ENCODE data around the gene REX1BD. TPM values are rescaled to one million over a fixed set of nuclear protein-coding genes. Genes with fewer than 3 reads are reported as not detected.

Gene REX1BD
- total and polyA plus RNA-seq, 10 of the 15 experiments (the other 5 are each of a cell fraction or from before 2014, with no cell fraction given): 1.1 to 101 (median 35.0) TPM

DNA sequence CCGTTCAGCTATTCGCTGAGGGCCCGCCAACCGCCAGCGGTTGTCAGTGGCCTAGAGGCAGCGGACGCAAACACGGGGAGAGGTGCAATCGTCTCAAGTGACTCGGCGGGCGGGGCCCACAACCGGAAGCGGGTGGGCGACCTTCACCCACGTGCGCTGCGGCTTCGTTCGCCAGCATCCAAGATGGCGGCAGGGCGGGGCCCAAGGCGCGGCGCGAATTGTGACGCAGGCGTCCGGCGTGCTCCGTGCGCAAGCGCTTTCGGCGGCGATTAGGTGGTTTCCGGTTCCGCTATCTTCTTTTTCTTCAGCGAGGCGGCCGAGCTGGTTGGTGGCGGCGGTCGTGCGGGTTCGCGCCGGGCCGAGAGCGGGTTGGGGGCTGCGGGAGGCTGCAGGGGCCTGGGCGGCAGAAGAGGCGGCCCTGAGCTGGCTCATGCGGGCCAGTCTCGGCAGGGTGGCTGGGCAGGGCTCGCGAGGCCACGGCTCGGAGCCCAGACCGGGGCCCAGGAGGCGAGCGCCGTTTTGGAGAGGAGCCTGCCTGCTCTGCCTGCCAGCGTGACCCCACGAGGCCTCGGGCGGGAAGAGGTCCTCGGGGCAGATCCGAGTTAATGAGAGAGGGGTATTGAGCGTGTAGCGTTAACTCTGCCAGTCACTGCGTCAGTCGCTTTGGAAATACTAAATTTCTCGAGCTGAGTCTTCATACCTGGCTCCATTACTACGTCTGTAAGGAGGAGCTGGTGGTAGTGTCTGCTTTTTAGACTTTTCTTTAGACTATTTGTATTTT, 16.8 kb upstream of the REX1BD start, which contains the start of gene UBA52 (continued):
- TF ChIP-seq, protein P1, sequence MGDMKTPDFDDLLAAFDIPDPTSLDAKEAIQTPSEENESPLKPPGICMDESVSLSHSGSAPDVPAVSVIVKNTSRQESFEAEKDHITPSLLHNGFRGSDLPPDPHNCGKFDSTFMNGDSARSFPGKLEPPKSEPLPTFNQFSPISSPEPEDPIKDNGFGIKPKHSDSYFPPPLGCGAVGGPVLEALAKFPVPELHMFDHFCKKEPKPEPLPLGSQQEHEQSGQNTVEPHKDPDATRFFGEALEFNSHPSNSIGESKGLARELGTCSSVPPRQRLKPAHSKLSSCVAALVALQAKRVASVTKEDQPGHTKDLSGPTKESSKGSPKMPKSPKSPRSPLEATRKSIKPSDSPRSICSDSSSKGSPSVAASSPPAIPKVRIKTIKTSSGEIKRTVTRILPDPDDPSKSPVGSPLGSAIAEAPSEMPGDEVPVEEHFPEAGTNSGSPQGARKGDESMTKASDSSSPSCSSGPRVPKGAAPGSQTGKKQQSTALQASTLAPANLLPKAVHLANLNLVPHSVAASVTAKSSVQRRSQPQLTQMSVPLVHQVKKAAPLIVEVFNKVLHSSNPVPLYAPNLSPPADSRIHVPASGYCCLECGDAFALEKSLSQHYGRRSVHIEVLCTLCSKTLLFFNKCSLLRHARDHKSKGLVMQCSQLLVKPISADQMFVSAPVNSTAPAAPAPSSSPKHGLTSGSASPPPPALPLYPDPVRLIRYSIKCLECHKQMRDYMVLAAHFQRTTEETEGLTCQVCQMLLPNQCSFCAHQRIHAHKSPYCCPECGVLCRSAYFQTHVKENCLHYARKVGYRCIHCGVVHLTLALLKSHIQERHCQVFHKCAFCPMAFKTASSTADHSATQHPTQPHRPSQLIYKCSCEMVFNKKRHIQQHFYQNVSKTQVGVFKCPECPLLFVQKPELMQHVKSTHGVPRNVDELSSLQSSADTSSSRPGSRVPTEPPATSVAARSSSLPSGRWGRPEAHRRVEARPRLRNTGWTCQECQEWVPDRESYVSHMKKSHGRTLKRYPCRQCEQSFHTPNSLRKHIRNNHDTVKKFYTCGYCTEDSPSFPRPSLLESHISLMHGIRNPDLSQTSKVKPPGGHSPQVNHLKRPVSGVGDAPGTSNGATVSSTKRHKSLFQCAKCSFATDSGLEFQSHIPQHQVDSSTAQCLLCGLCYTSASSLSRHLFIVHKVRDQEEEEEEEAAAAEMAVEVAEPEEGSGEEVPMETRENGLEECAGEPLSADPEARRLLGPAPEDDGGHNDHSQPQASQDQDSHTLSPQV (IDR thresholded peaks at IDR 0.05): no peak
- TF ChIP-seq RFX5 (IDR thresholded peaks at IDR 0.05; ENCODE audit: low read depth, low read length) (peak; percentile 85), EGR1 (IDR thresholded peaks at IDR 0.05; ENCODE audit: borderline replicate concordance in 1 of 2, low read depth in 2 of 2, low read length in 2 of 2) (peak; percentile 50 to 90), KLF5 (IDR thresholded peaks at IDR 0.05; ENCODE audit: partially characterized antibody) (no peak), HCFC1 (IDR thresholded peaks at IDR 0.05; ENCODE audit: low read length) (peak; percentile 91), ZNF207 (IDR thresholded peaks at IDR 0.05; ENCODE audit: borderline replicate concordance) (peak; percentile 77; the same call in 1 of the 2 replicates), BMI1 (IDR thresholded peaks at IDR 0.05; ENCODE audit: borderline replicate concordance) (no peak), IKZF2 (IDR thresholded peaks at IDR 0.05) (no peak), NR2C2 (IDR thresholded peaks at IDR 0.05; ENCODE audit: borderline replicate concordance, control insufficient read depth, insufficient read length, low read depth) (no peak), PML (IDR thresholded peaks at IDR 0.05; ENCODE audit: low read length) (peak; percentile 94), MYC (IDR thresholded peaks at IDR 0.05; ENCODE audit: insufficient read depth, insufficient read length, insufficient replicate concordance, low read length, severe bottlenecking) (peak; percentile 84), NR2C1 (IDR thresholded peaks at IDR 0.05) (peak; percentile 86), CBX3 (IDR thresholded peaks at IDR 0.05; ENCODE audit: borderline replicate concordance, low read depth) (no peak), RELA (IDR thresholded peaks at IDR 0.05; ENCODE audit: borderline replicate concordance, partially characterized antibody) (peak; percentile 89), IRF4 (IDR thresholded peaks at IDR 0.05; ENCODE audit: low read depth, low read length) (0 out of 2 replicates have a peak, but pooled peaks have one; percentile 22), RAD51 (IDR thresholded peaks at IDR 0.05) (peak; percentile 90), MEF2B (IDR thresholded peaks at IDR 0.05; ENCODE audit: partially characterized antibody, poor library complexity, severe bottlenecking) (no peak), KDM1A (IDR thresholded peaks at IDR 0.05; ENCODE audit: borderline replicate concordance) (no peak)
- TF ChIP-seq, protein P2, sequence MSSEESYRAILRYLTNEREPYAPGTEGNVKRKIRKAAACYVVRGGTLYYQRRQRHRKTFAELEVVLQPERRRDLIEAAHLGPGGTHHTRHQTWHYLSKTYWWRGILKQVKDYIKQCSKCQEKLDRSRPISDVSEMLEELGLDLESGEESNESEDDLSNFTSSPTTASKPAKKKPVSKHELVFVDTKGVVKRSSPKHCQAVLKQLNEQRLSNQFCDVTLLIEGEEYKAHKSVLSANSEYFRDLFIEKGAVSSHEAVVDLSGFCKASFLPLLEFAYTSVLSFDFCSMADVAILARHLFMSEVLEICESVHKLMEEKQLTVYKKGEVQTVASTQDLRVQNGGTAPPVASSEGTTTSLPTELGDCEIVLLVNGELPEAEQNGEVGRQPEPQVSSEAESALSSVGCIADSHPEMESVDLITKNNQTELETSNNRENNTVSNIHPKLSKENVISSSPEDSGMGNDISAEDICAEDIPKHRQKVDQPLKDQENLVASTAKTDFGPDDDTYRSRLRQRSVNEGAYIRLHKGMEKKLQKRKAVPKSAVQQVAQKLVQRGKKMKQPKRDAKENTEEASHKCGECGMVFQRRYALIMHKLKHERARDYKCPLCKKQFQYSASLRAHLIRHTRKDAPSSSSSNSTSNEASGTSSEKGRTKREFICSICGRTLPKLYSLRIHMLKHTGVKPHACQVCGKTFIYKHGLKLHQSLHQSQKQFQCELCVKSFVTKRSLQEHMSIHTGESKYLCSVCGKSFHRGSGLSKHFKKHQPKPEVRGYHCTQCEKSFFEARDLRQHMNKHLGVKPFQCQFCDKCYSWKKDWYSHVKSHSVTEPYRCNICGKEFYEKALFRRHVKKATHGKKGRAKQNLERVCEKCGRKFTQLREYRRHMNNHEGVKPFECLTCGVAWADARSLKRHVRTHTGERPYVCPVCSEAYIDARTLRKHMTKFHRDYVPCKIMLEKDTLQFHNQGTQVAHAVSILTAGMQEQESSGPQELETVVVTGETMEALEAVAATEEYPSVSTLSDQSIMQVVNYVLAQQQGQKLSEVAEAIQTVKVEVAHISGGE (CRISPR knock-in tag; IDR thresholded peaks at IDR 0.05): no peak
- TF ChIP-seq, protein P3, sequence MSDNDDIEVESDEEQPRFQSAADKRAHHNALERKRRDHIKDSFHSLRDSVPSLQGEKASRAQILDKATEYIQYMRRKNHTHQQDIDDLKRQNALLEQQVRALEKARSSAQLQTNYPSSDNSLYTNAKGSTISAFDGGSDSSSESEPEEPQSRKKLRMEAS (IDR thresholded peaks at IDR 0.05; ENCODE audit: low read depth, low read length): peak; percentile 99
- TF ChIP-seq, protein P4, sequence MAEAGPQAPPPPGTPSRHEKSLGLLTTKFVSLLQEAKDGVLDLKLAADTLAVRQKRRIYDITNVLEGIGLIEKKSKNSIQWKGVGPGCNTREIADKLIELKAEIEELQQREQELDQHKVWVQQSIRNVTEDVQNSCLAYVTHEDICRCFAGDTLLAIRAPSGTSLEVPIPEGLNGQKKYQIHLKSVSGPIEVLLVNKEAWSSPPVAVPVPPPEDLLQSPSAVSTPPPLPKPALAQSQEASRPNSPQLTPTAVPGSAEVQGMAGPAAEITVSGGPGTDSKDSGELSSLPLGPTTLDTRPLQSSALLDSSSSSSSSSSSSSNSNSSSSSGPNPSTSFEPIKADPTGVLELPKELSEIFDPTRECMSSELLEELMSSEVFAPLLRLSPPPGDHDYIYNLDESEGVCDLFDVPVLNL (IDR thresholded peaks at IDR 0.05; ENCODE audit: low read depth, low read length): peak; percentile 70

Data from GM12878 (cell line).